ENCODE results near the gene RASGRF2.

Gene RASGRF2

GRCh38 chr5:80956272-80956671 is 3.9 kb upstream of the RASGRF2 start:
- no peak for DNase-seq

- no peak for DNase-seq
Observed at GRCh38 chr5:80957031-80957761, 3.0 kb upstream of the RASGRF2 start.

GRCh38 chr5:80958616-80959015 is 1.5 kb upstream of the RASGRF2 start:
- no peak for DNase-seq

- no peak for DNase-seq
Observed at GRCh38 chr5:80959138-80959537, 1.0 kb upstream of the RASGRF2 start.

- DNase-seq = peak; percentile 20
Observed at GRCh38 chr5:80960531-80961375, 590 bp downstream of the RASGRF2 start.

GRCh38 chr5:80961376-80962281 is 1.5 kb downstream of the RASGRF2 start:
- DNase-seq = no peak

- no peak for DNase-seq
Observed at GRCh38 chr5:80962630-80963520, 2.7 kb downstream of the RASGRF2 start.

- DNase-seq = no peak
Observed at GRCh38 chr5:80963521-80963895, 3.3 kb downstream of the RASGRF2 start.

GRCh38 chr5:80963966-80964481 is 3.9 kb downstream of the RASGRF2 start:
- DNase-seq = no peak

- DNase-seq = no peak
Observed at GRCh38 chr5:80964491-80964890, 4.3 kb downstream of the RASGRF2 start.

- DNase-seq = no peak
Observed at GRCh38 chr5:80964919-80965318, 4.8 kb downstream of the RASGRF2 start.

- DNase-seq = no peak
Observed at GRCh38 chr5:80967500-80968181, 7.5 kb downstream of the RASGRF2 start.

GRCh38 chr5:80973027-80973426 is 12.9 kb downstream of the RASGRF2 start:
- DNase-seq = no peak

GRCh38 chr5:80975065-80975464 is 14.9 kb downstream of the RASGRF2 start:
- DNase-seq = no peak

GRCh38 chr5:80976985-80977384 is 16.8 kb downstream of the RASGRF2 start:
- DNase-seq = no peak

GRCh38 chr5:80977764-80978163 is 17.6 kb downstream of the RASGRF2 start:
- DNase-seq = no peak

GRCh38 chr5:80978772-80979317 is 18.7 kb downstream of the RASGRF2 start:
- DNase-seq = no peak

GRCh38 chr5:80982093-80982492 is 21.9 kb downstream of the RASGRF2 start:
- no peak for DNase-seq

- no peak for DNase-seq
Observed at GRCh38 chr5:80985600-80986228, 25.6 kb downstream of the RASGRF2 start.

- no peak for DNase-seq
Observed at GRCh38 chr5:80986382-80986781, 26.2 kb downstream of the RASGRF2 start.

All from activated T-cell treated with anti-CD3 and anti-CD28 coated beads for 4 hours (primary cell).